GM12892 (cell line): ENCODE results near the gene ANO9.

Experiments
- DNase-seq: peaks from one replicate; pipeline ENCODE4 v3.0.0; 2011; ENCODE audit not compliant: insufficient read length
- FAIRE-seq: peaks from 2 replicates; lab custom pipeline; 2011; peaks lifted over from hg19 to GRCh38; lab: Jason Lieb, UNC
- POLR2A ChIP-seq: IDR thresholded peaks from 2 replicates; pipeline ENCODE4 v1.6.1; 2011; ENCODE audit warnings: low read depth, low read length, control low read depth
- POLR2AphosphoS5 ChIP-seq: IDR thresholded peaks from 2 replicates; pipeline ENCODE4 v1.6.1; 2011; ENCODE audit warnings: low read depth, low read length, control low read depth
- TAF1 ChIP-seq: IDR thresholded peaks from 2 replicates; pipeline ENCODE4 v1.6.1; 2011; ENCODE audit warnings: low read depth, mild to moderate bottlenecking, control low read depth, low read length, borderline replicate concordance

Gene ANO9

GRCh38 chr11:447923-448731, 6.3 kb upstream of the ANO9 start:
- peak; percentile 98 for FAIRE-seq
- TF ChIP-seq TAF1 (no peak), POLR2A (peak; percentile 76), POLR2AphosphoS5 (peak; percentile 60)

GRCh38 chr11:446891-447290, 5.1 kb upstream of the ANO9 start:
- FAIRE-seq (no peak), DNase-seq (no peak)
- TF ChIP-seq POLR2AphosphoS5 (no peak), POLR2A (no peak), TAF1 (no peak)

More at GRCh38 chr11:447923-448731, 6.3 kb upstream of the ANO9 start:
- DNase-seq = peak; percentile 91

GRCh38 chr11:445765-446588, 4.2 kb upstream of the ANO9 start:
- TF ChIP-seq TAF1 (no peak), POLR2A (no peak), POLR2AphosphoS5 (no peak)
- FAIRE-seq (no peak), DNase-seq (no peak)

GRCh38 chr11:444396-445144, 2.8 kb upstream of the ANO9 start:
- FAIRE-seq (peak; percentile 65), DNase-seq (no peak)
- TF ChIP-seq TAF1 = no peak
- no peak for TF ChIP-seq POLR2A
- TF ChIP-seq POLR2AphosphoS5 = no peak

GRCh38 chr11:443542-444199, 1.9 kb upstream of the ANO9 start:
- TF ChIP-seq POLR2AphosphoS5 (no peak), TAF1 (no peak), POLR2A (no peak)
- FAIRE-seq (no peak), DNase-seq (no peak)

GRCh38 chr11:442611-443081, 835 bp upstream of the ANO9 start:
- DNase-seq = no peak
- no peak for FAIRE-seq
- no peak for TF ChIP-seq POLR2AphosphoS5
- TF ChIP-seq TAF1 = no peak
- no peak for TF ChIP-seq POLR2A

- DNase-seq (no peak), FAIRE-seq (no peak)
- TF ChIP-seq TAF1 (no peak), POLR2AphosphoS5 (no peak), POLR2A (no peak)
Observed at GRCh38 chr11:441043-441417, 781 bp downstream of the ANO9 start.

- no peak for FAIRE-seq
- no peak for DNase-seq
- TF ChIP-seq POLR2A (no peak), POLR2AphosphoS5 (no peak), TAF1 (no peak)
Observed at GRCh38 chr11:440065-441042, 1.5 kb downstream of the ANO9 start.

- TF ChIP-seq TAF1 (no peak), POLR2AphosphoS5 (no peak), POLR2A (no peak)
- FAIRE-seq = no peak
Observed at GRCh38 chr11:439315-440064, 2.3 kb downstream of the ANO9 start.

More at GRCh38 chr11:439315-440064, 2.3 kb downstream of the ANO9 start:
- DNase-seq = no peak
